ENCODE measurements around the gene AUTS2.

Gene AUTS2

DNA sequence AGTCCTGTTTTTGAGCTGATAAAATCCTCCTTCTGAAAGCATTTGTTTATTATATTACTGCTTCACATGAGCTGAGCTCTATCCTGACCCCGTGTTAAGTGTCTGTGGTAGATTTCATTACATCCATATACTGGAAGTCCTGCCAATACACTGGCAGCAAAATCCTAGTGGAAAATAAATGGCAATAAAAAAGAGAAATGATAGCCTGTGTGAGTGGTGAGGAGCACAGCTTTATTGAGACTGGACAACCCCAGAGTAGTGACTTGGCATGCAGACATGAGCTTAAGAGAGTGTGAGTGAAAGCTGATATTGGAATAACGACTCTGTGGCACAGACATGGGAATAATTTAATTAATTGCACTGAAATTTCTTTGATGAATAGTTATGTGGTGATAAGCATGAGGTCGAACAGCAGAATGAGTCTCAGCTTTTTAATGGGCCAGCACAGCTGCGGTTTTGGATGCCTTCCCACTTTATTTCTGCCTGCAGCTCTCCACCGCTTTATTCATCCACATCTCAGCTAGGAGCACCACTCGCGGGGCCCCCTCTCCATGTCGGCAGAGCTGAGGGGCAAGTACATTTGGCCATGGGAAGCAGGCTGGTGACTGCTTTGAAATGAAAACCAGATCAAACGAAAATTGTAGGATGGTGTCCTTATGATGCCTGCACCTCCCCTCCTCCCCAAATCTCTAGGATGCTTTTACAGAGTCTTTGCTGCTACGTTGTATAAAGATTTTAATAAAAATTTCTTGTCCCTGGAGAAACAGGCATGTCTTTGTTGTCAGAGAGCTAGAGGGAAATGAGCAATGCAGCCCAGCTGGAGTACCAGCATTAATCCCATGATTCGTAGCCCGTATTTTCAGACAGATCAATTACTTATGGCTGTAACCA is 494.3 kb downstream of the AUTS2 start:
- Histone ChIP-seq H3K27ac (no peak overlapping the region), H3K4me3 (ENCODE audit: low read depth in 1 of 2, low read length in 1 of 2) (no peak overlapping the region), H3K36me3 (no peaks in the 10 kb centered on the region), H3K27me3 (no peaks in the 10 kb centered on the region), H3K4me1 (ENCODE audit: control insufficient read depth in 1 of 2, insufficient read depth in 1 of 2, low read depth in 1 of 2, low read length in 1 of 2) (no peaks in the 10 kb centered on the region), H3K9me3 (no peaks in the 10 kb centered on the region)
- TF ChIP-seq, protein P1, sequence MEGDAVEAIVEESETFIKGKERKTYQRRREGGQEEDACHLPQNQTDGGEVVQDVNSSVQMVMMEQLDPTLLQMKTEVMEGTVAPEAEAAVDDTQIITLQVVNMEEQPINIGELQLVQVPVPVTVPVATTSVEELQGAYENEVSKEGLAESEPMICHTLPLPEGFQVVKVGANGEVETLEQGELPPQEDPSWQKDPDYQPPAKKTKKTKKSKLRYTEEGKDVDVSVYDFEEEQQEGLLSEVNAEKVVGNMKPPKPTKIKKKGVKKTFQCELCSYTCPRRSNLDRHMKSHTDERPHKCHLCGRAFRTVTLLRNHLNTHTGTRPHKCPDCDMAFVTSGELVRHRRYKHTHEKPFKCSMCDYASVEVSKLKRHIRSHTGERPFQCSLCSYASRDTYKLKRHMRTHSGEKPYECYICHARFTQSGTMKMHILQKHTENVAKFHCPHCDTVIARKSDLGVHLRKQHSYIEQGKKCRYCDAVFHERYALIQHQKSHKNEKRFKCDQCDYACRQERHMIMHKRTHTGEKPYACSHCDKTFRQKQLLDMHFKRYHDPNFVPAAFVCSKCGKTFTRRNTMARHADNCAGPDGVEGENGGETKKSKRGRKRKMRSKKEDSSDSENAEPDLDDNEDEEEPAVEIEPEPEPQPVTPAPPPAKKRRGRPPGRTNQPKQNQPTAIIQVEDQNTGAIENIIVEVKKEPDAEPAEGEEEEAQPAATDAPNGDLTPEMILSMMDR (IDR thresholded peaks at IDR 0.05), result no peak

DNA sequence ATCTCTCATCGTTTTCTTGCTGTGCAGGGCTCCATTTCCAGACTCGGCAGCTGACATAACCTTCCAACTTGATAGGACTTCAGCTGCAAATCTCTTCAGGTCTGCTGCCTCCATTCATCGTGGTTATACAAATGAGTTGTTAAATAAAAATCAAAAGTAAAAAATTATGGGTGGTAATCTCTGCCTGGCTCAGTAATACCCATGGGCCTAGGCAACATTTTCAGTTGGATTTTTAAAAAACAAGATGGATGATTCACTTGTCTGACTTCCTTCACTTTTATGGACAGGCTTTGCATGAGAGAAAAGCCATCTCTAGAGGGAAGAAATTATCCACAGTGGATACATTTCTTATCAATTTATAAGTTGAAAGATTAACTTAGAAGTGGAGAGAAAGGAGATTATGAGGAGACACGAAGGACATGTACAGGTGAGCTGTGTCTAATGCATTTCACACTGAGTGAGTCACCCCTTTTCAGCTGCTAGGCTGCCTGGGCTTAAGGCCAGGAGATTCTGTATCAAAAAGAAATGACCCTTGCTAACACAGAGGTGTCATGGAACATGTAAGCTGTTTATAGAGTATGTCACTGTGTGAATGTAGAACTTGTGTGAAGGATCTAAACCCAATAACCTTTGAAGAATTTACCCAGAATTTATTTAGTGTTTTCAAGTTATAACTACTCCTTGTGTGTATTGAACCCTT is 495.1 kb downstream of the AUTS2 start:
- H3K4me3 ChIP-seq (ENCODE audit: low read depth in 1 of 2, low read length in 1 of 2), result no peak overlapping the region
- H3K4me1 ChIP-seq (ENCODE audit: control insufficient read depth in 1 of 2, insufficient read depth in 1 of 2, low read depth in 1 of 2, low read length in 1 of 2), result no peaks in the 10 kb centered on the region
- no peaks in the 10 kb centered on the region for H3K27me3 ChIP-seq
- H3K27ac ChIP-seq, result no peak overlapping the region
- TF ChIP-seq, protein P1 (IDR thresholded peaks at IDR 0.05), result no peak
- H3K36me3 ChIP-seq, result no peaks in the 10 kb centered on the region
- H3K9me3 ChIP-seq, result no peaks in the 10 kb centered on the region

- Histone ChIP-seq H3K9me3 (no peaks in the 10 kb centered on the region), H3K4me1 (ENCODE audit: control insufficient read depth in 1 of 2, insufficient read depth in 1 of 2, low read depth in 1 of 2, low read length in 1 of 2) (no peaks in the 10 kb centered on the region), H3K4me3 (ENCODE audit: low read depth in 1 of 2, low read length in 1 of 2) (no peak overlapping the region), H3K27me3 (no peaks in the 10 kb centered on the region), H3K27ac (no peak overlapping the region), H3K36me3 (no peaks in the 10 kb centered on the region)
- TF ChIP-seq, protein P1 (IDR thresholded peaks at IDR 0.05), result no peak
Measured at GRCh38 chr7:70094831-70095230, 496.6 kb downstream of the AUTS2 start.

GRCh38 chr7:70097645-70098044 is 499.4 kb downstream of the AUTS2 start:
- Histone ChIP-seq H3K4me1 (ENCODE audit: control insufficient read depth in 1 of 2, insufficient read depth in 1 of 2, low read depth in 1 of 2, low read length in 1 of 2) (no peaks in the 10 kb centered on the region), H3K27ac (no peak overlapping the region), H3K9me3 (no peaks in the 10 kb centered on the region), H3K27me3 (no peaks in the 10 kb centered on the region), H3K36me3 (no peaks in the 10 kb centered on the region), H3K4me3 (ENCODE audit: low read depth in 1 of 2, low read length in 1 of 2) (no peak overlapping the region)
- TF ChIP-seq, protein P1 (IDR thresholded peaks at IDR 0.05), result no peak

GRCh38 chr7:70098133-70098561 is 499.9 kb downstream of the AUTS2 start:
- H3K4me1 ChIP-seq (ENCODE audit: control insufficient read depth in 1 of 2, insufficient read depth in 1 of 2, low read depth in 1 of 2, low read length in 1 of 2), result no peaks in the 10 kb centered on the region
- H3K27me3 ChIP-seq, result no peaks in the 10 kb centered on the region
- H3K4me3 ChIP-seq (ENCODE audit: low read depth in 1 of 2, low read length in 1 of 2), result no peak overlapping the region
- H3K9me3 ChIP-seq, result no peaks in the 10 kb centered on the region
- H3K27ac ChIP-seq, result no peak overlapping the region
- H3K36me3 ChIP-seq, result no peaks in the 10 kb centered on the region
- TF ChIP-seq, protein P1 (IDR thresholded peaks at IDR 0.05), result no peak

Measured in neutrophil (primary cell).